PC-3 (cell line): Measurements from ENCODE around the gene SGMS1.

Experiments used
- CTCF ChIP-seq: fragments of 300-600 bp; sonication (generic); conservative IDR thresholded peaks from 2 replicates; pipeline ENCODE4 v1.5.1; 2017; ENCODE audit warnings: antibody characterized with exemption, low read depth, mild to moderate bottlenecking, low read length
- EZH2 ChIP-seq: fragments of 300-600 bp; sonication (generic); IDR thresholded peaks from one replicate; pipeline ENCODE4 v1.6.1; 2017; ENCODE audit warnings: antibody characterized with exemption, mild to moderate bottlenecking, low read length; ENCODE audit not compliant: unreplicated experiment

- no peak for TF ChIP-seq EZH2
- TF ChIP-seq CTCF: no peak
Measured at GRCh38 chr10:50544857-50545429, 78.8 kb downstream of the SGMS1 start.
